Measurements from ENCODE around the gene PLCXD3. TPM values are rescaled to one million over a fixed set of nuclear protein-coding genes. Genes with fewer than 3 reads are reported as not detected.

PLCXD3 gene
- total and polyA plus RNA-seq, 10 of the 15 experiments (the other 5 are each of a cell fraction or from before 2014, with no cell fraction given), result not detected

DNA sequence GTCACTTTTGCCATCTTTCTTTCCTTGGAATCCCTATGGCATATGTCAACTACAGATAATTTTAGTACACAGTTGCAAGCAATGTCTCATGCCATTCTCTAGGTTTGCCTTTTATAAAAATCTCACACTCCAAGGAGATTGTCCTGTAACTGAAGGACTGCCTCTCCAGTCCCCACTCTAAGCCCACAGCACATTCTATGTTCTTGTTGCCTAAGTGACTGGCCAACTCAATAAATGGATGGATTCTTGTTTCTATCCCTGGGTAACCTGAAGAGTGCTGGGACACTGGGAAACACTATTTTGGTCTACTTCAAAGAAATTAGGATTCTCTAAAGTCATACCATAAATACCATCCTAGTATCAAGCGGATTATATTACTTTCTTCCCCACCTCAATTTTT, 145.0 kb downstream of the PLCXD3 start:
- DNase-seq (ENCODE audit: low read depth, low spot score), result no peak
- intact Hi-C loops (cut with micrococcal nuclease; ENCODE audit: unreplicated experiment), result no loop called here
- no peak for TF ChIP-seq ELK1 (IDR thresholded peaks at IDR 0.05; ENCODE audit: low read depth, low read length)
- TF ChIP-seq MYB (IDR thresholded peaks at IDR 0.05; ENCODE audit: borderline replicate concordance, low read depth, low read length), result no peak
- TF ChIP-seq BCL3 (IDR thresholded peaks at IDR 0.05; ENCODE audit: borderline replicate concordance, insufficient read depth, low read depth, low read length, poor library complexity, severe bottlenecking), result no peak
- TF ChIP-seq IKZF1 (conservative IDR thresholded peaks at IDR 0.05), result no peak
- TF ChIP-seq STAT3 (IDR thresholded peaks at IDR 0.05; ENCODE audit: low read depth, low read length), result no peak
- TF ChIP-seq HDAC2 (IDR thresholded peaks at IDR 0.05), result no peak
- TF ChIP-seq MTA2 (IDR thresholded peaks at IDR 0.05; ENCODE audit: low read depth), result no peak
- no peak for TF ChIP-seq RB1 (IDR thresholded peaks at IDR 0.05; ENCODE audit: borderline replicate concordance)
- no peak for TF ChIP-seq ASH2L (IDR thresholded peaks at IDR 0.05; ENCODE audit: borderline replicate concordance, low read depth)
- no peak for TF ChIP-seq RUNX3 (IDR thresholded peaks at IDR 0.05; ENCODE audit: low read length)
- TF ChIP-seq BACH1 (IDR thresholded peaks at IDR 0.05; ENCODE audit: borderline replicate concordance), result no peak
- no peak for TF ChIP-seq SIX5 (IDR thresholded peaks at IDR 0.05; ENCODE audit: low read depth, low read length, severe bottlenecking)
- TF ChIP-seq NFYB (IDR thresholded peaks at IDR 0.05; ENCODE audit: insufficient read depth, low read depth, low read length), result no peak

More for the DNA sequence above, 145.0 kb downstream of the PLCXD3 start:
- ChIA-PET CTCF (no interaction called here), POLR2A (no interaction called here), RAD21 (ENCODE audit: unreplicated experiment) (no interaction called here), SMC1A (ENCODE audit: uncharacterized antibody, unreplicated experiment) (no interaction called here)
- FAIRE-seq, result no peak
- in situ Hi-C loops (cut with MboI), result no loop called here
- no TSS peak for BruUV-seq (replicated peaks)
- H3K79me2 ChIP-seq (ENCODE audit: control insufficient read depth, insufficient read depth, low read length), result no peaks in the 10 kb centered on the region
- H3K4me1 ChIP-seq (ENCODE audit: control insufficient read depth, insufficient read depth, low read length), result no peaks in the 10 kb centered on the region
- no peak overlapping the region for H3K4me3 ChIP-seq
- WGBS (ENCODE audit: insufficient coverage, insufficient replicate concordance, low lambda C conversion rate, missing lambda C conversion rate), result 0% methylated on average over 1 of the region's 1 CpG
- H3K4me2 ChIP-seq (ENCODE audit: control insufficient read depth, insufficient read depth), result no peak overlapping the region
- no peak overlapping the region for H2AFZ ChIP-seq (ENCODE audit: control insufficient read depth, low read depth, low read length)
- no peaks in the 10 kb centered on the region for H3K27me3 ChIP-seq (replicated peaks in 1 of 2; ENCODE audit: control insufficient read depth in 2 of 2, insufficient read depth in 2 of 2, low read length in 1 of 2)
- H3K9ac ChIP-seq (ENCODE audit: control insufficient read depth, insufficient read depth, low read length), result no peak overlapping the region
- ATAC-seq, result no peak
- H3K9me3 ChIP-seq (replicated peaks; ENCODE audit: control insufficient read depth, insufficient read depth, low read length), result no peaks in the 10 kb centered on the region
- no peak overlapping the region for H3K27ac ChIP-seq (ENCODE audit: control insufficient read depth, insufficient read depth)
- H3K36me3 ChIP-seq (ENCODE audit: control insufficient read depth in 2 of 2, insufficient read depth in 2 of 2, low read length in 1 of 2), result no peaks in the 10 kb centered on the region
- H4K20me1 ChIP-seq (ENCODE audit: control insufficient read depth, insufficient read depth), result no peaks in the 10 kb centered on the region
